NT2/D1 (cell line): Measurements from ENCODE around the gene KMT2E.

Source experiments
- DNase-seq: peaks from one replicate; pipeline ENCODE4 v3.0.0-alpha.2; 2011; ENCODE audit warnings: low read depth, low spot score
- H3K27me3 ChIP-seq: 2 replicates; pipeline ENCODE4 v1.6.0; 2011; ENCODE audit warnings: mild to moderate bottlenecking; ENCODE audit not compliant: insufficient read length, insufficient read depth
- H3K36me3 ChIP-seq: 2 replicates; pipeline ENCODE4 v1.6.1; 2011; ENCODE audit warnings: mild to moderate bottlenecking, low read length, mixed read lengths; ENCODE audit not compliant: insufficient read depth, insufficient read length
- H3K4me1 ChIP-seq: 2 replicates; pipeline ENCODE4 v1.5.1; 2011; ENCODE audit not compliant: insufficient read depth, insufficient read length
- H3K4me3 ChIP-seq: 2 replicates; pipeline ENCODE4 v1.5.1; 2011; ENCODE audit warnings: low read depth; ENCODE audit not compliant: insufficient read length
- H3K9ac ChIP-seq: 2 replicates; pipeline ENCODE4 v1.6.0; 2011; ENCODE audit warnings: low read depth; ENCODE audit not compliant: insufficient read length
- H3K9me3 ChIP-seq: 2 replicates; pipeline ENCODE4 v1.5.1; 2011; ENCODE audit warnings: mild to moderate bottlenecking, low read length; ENCODE audit not compliant: insufficient read depth
- SUZ12 ChIP-seq: IDR thresholded peaks from 2 replicates; pipeline ENCODE4 v1.6.1; 2011; ENCODE audit not compliant: insufficient read length, insufficient read depth; ENCODE audit errors: extremely low read depth
- YY1 ChIP-seq: IDR thresholded peaks from 2 replicates; pipeline ENCODE4 v1.6.1; 2011; ENCODE audit not compliant: insufficient read length, insufficient read depth
- ZNF274 ChIP-seq: IDR thresholded peaks from 2 replicates; pipeline ENCODE4 v1.6.1; 2011; ENCODE audit warnings: mild to moderate bottlenecking, low read depth, low read length

Gene KMT2E, protein sequence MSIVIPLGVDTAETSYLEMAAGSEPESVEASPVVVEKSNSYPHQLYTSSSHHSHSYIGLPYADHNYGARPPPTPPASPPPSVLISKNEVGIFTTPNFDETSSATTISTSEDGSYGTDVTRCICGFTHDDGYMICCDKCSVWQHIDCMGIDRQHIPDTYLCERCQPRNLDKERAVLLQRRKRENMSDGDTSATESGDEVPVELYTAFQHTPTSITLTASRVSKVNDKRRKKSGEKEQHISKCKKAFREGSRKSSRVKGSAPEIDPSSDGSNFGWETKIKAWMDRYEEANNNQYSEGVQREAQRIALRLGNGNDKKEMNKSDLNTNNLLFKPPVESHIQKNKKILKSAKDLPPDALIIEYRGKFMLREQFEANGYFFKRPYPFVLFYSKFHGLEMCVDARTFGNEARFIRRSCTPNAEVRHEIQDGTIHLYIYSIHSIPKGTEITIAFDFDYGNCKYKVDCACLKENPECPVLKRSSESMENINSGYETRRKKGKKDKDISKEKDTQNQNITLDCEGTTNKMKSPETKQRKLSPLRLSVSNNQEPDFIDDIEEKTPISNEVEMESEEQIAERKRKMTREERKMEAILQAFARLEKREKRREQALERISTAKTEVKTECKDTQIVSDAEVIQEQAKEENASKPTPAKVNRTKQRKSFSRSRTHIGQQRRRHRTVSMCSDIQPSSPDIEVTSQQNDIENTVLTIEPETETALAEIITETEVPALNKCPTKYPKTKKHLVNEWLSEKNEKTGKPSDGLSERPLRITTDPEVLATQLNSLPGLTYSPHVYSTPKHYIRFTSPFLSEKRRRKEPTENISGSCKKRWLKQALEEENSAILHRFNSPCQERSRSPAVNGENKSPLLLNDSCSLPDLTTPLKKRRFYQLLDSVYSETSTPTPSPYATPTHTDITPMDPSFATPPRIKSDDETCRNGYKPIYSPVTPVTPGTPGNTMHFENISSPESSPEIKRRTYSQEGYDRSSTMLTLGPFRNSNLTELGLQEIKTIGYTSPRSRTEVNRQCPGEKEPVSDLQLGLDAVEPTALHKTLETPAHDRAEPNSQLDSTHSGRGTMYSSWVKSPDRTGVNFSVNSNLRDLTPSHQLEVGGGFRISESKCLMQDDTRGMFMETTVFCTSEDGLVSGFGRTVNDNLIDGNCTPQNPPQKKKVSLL (N-terminal part only)

GRCh38 chr7:105013816-105014692, at the start of gene KMT2E:
KMT2E (plus strand) TSS chr7:105014205; CDS start chr7:105040953, 26,748 bp downstream.
- peak; percentile 69 for DNase-seq
- TF ChIP-seq ZNF274 (no peak), YY1 (peak; percentile 82), SUZ12 (no peak)
- H3K9ac ChIP-seq, result peak within 1 kb of the TSS; percentile 100
- H3K4me3 ChIP-seq, result peak within 1 kb of the TSS; percentile 98
- no peaks in the 10 kb centered on the region for H3K9me3 ChIP-seq
- peaks cover 20% of the 10 kb centered on the region for H3K36me3 ChIP-seq
- H3K4me1 ChIP-seq, result no peaks in the 10 kb centered on the region
- H3K27me3 ChIP-seq, result no peaks in the 10 kb centered on the region

DNA sequence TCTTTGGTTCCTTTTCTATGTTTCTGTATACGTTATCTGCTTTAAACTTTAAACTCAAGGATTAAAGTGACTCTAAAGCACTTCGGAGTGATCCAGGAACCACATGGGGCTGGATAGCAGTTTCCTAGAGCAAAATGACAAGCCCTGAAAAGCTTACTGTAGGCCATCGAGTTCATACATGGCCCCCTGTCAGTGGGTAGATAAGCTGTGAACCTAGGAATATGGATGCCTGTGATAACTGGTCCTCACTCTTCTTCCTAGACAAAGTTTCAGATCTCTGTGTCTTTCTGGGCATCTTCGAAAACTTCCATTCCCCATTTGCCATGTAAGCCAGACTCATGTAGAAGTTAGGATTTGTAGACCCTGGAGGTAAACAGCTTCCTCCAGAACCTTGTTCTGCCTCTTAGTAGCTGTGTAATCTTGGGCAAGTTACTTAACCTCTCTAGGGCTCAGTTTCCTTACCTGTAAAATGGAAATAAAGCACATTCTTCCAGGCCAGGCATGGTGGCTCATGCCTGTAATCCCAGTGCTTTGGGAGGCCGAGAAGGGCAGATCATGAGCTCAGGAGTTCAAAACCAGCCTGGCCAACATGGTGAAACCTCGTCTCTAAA, 49.3 kb upstream of the KMT2E start:
- no peaks in the 10 kb centered on the region for H3K4me1 ChIP-seq
- no peak overlapping the region for H3K4me3 ChIP-seq
- DNase-seq, result no peak
- H3K9ac ChIP-seq, result no peak overlapping the region
- TF ChIP-seq SUZ12 (no peak), YY1 (no peak), ZNF274 (no peak)
- no peaks in the 10 kb centered on the region; the same call in 1 of the 2 replicates for H3K9me3 ChIP-seq
- no peaks in the 10 kb centered on the region for H3K36me3 ChIP-seq
- H3K27me3 ChIP-seq, result no peaks in the 10 kb centered on the region

DNA sequence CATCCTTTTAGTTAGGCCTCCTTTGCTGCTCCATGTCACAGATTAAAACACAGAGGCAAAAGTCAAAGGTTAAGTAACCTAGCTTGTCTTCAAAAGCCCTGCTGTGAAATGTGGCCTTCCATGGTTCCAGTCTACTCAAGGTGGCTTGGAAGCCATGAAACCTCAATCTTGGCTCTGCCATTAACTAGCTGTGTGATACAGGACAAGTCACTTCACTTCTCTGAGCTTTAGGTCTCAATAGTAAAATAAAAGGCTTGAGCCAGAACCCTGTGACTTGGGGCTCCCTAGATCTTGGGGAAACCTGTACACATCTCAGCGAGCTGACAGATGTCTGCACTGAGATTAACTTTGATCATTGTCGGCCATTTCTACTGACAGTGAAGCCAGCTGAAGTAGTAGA, 48.0 kb upstream of the KMT2E start:
- Histone ChIP-seq H3K27me3 (no peaks in the 10 kb centered on the region), H3K4me3 (no peak overlapping the region), H3K36me3 (no peaks in the 10 kb centered on the region), H3K9ac (no peak overlapping the region), H3K9me3 (no peaks in the 10 kb centered on the region; the same call in 1 of the 2 replicates), H3K4me1 (no peaks in the 10 kb centered on the region)
- DNase-seq, result no peak
- TF ChIP-seq ZNF274, result no peak
- TF ChIP-seq YY1, result no peak
- no peak for TF ChIP-seq SUZ12

- TF ChIP-seq SUZ12 (no peak), ZNF274 (no peak), YY1 (no peak)
- no peaks in the 10 kb centered on the region for H3K4me1 ChIP-seq
- no peak for DNase-seq
- H3K4me3 ChIP-seq, result no peak overlapping the region
- no peaks in the 10 kb centered on the region; the same call in 1 of the 2 replicates for H3K9me3 ChIP-seq
- H3K9ac ChIP-seq, result no peak overlapping the region
- no peaks in the 10 kb centered on the region for H3K36me3 ChIP-seq
- H3K27me3 ChIP-seq, result no peaks in the 10 kb centered on the region
These were observed 46.9 kb upstream of the KMT2E start for GRCh38 chr7:104967088-104967487.

DNA sequence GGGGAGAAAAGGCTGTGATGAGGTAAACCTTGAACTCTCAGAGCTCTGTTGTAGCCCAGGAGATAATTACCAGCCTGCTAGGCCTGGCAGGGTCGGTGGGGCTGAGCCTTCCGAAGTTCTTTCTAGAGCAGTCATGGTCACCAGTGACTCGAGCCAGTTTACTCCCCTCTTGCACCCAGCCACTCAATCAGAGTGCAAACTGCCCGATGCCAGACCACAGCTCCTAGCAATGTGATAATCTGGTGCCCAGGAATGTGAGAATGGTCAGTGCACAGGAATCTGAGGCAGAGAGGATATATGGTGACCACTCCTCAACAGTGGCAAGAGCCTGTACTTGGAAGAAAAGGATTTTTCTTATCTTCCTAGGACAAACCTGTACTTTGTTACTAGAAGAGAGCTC, 46.4 kb upstream of the KMT2E start:
- H3K4me1 ChIP-seq, result no peaks in the 10 kb centered on the region
- DNase-seq, result no peak
- TF ChIP-seq YY1, result no peak
- TF ChIP-seq ZNF274, result no peak
- no peak for TF ChIP-seq SUZ12
- no peaks in the 10 kb centered on the region for H3K27me3 ChIP-seq
- H3K36me3 ChIP-seq, result no peaks in the 10 kb centered on the region
- H3K9me3 ChIP-seq, result no peaks in the 10 kb centered on the region; the same call in 1 of the 2 replicates
- no peak overlapping the region for H3K9ac ChIP-seq
- no peak overlapping the region for H3K4me3 ChIP-seq

GRCh38 chr7:104968648-104969047, 45.4 kb upstream of the KMT2E start:
- Histone ChIP-seq H3K9ac (no peak overlapping the region), H3K4me1 (no peaks in the 10 kb centered on the region), H3K4me3 (no peak overlapping the region), H3K36me3 (no peaks in the 10 kb centered on the region), H3K27me3 (no peaks in the 10 kb centered on the region), H3K9me3 (no peaks in the 10 kb centered on the region; the same call in 1 of the 2 replicates)
- no peak for TF ChIP-seq SUZ12
- no peak for TF ChIP-seq ZNF274
- TF ChIP-seq YY1, result no peak
- DNase-seq, result no peak
